ENCODE measurements around the gene WDR83. TPM values are rescaled to one million over a fixed set of nuclear protein-coding genes. Genes with fewer than 3 reads are reported as not detected.
"Not testable (repeated sequence)": the region's sequence is repeated elsewhere in the genome, so short reads cannot be mapped to it uniquely, and the experiment has no call there.

Gene WDR83
- total RNA-seq, 4 donors from 2014 or later: 7.1 to 10.2 (median 8.5) TPM

DNA sequence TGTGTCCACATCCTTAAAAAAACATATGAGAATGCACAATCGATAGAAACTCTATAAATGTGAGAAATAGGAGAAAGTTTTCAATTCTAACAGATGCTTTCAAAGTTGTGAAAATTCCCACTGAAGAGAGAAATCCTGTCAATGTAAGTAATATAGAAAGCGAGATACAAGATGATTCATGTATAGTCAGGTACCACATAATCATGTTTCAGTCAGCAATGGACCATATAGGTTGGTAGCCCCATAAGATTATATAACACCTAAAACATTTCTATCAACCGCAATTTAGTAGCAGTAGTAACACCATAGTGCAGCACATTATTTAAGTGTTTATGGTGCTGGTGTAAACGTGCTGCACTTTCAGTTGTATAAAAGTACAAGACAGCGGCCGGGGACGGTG is 37.4 kb upstream of the WDR83 start:
- ATAC-seq (ENCODE audit: low FRiP score) (no peak), DNase-seq (ENCODE audit: low spot score) (no peak)
- TF ChIP-seq CTCF (IDR thresholded peaks at IDR 0.05): no peak

GRCh38 chr19:12636631-12637030 is 30.0 kb upstream of the WDR83 start:
- ATAC-seq (ENCODE audit: low FRiP score) (no peak), DNase-seq (ENCODE audit: low spot score) (no peak)
- TF ChIP-seq CTCF (IDR thresholded peaks at IDR 0.05): no peak

DNA sequence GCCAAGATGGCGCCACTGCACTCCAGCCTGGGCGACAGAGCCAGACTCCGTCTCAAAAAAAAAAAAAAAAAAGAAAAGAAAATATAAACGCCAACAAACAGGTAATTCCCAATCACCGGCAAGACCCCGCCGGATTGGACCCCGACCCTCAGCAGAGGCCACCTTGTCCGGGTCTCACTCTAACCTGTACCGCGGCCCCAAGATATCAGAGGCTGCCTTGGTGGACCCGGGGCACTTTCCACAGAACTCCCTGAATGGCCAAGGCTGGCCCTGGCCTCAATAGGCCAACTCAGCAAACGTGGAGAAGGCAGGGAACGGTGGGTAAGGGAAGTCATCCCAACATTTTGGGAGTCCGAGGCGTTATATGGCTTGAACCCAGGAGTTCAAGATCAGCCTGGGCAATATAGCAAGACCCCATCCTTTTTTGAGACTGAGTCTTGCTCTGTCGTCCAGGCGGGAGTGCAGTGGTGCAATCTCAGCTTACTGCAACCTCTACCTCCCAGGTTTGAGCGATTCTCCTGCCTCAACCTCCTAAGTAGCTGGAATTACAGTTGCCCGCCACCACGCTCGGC is 27.9 kb upstream of the WDR83 start:
- DNase-seq (ENCODE audit: low spot score): no peak
- no peak for ATAC-seq (ENCODE audit: low FRiP score)
- TF ChIP-seq CTCF (IDR thresholded peaks at IDR 0.05): no peak

DNA sequence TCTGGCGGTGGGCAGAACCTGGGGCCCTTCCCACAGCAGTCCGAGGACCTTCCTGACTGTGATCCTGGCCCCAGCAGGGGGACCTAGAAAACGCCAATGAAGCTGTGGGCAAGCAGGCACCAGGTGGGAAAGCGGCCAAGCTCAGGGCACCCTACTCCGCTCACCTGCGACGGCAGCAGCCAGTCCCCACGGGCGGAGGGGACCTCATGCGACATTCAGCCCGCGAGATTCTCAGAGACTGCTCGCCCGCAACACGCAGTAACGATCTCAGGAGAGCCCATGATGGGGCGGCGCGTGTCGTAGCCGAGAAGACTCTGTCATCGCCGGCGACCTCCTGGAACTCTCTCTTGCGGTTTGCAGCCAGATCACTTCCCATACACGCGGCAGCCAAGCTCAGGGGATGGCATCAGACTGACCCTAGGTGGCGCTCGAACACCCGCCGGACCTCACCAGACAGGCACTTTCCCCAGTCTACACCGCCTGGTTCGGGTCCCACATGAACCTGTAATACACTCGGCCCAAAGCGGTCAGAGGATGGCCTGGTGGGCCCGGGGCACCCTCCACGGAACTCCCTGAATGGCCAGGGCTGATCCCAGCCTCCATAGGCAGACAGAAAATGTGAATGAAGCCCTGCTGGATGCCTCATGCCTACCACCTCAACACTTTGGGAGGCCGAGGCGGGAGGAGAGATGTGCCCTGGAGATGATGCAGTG is 26.6 kb upstream of the WDR83 start:
- ATAC-seq (ENCODE audit: low FRiP score): peak; percentile 95
- peak; percentile 66 for DNase-seq (ENCODE audit: low spot score)
- TF ChIP-seq CTCF (IDR thresholded peaks at IDR 0.05): peak in 2 of 3 donors; percentile 11 to 45

DNA sequence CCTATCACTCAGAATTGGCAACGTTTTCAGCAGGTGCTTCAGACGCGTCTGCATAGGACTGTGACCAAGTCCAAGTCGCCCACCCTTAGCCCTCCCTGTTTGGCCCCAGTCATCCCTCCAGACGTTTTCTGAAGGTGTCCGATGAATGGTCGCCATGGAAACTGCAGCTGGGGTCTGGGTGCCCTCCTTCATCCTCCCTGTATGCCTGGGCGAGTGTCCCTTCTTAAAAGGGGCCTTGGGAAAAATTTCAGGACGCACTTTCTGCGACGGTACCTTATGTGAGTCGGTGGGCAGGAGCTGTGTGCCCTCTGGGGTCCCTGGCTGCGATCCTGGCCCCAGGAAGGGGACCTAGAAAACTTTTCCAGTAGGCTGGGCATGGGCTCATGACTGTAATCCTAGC is 25.2 kb upstream of the WDR83 start:
- TF ChIP-seq CTCF (IDR thresholded peaks at IDR 0.05): no peak
- ATAC-seq (ENCODE audit: low FRiP score) (no peak), DNase-seq (ENCODE audit: low spot score) (no peak)

DNA sequence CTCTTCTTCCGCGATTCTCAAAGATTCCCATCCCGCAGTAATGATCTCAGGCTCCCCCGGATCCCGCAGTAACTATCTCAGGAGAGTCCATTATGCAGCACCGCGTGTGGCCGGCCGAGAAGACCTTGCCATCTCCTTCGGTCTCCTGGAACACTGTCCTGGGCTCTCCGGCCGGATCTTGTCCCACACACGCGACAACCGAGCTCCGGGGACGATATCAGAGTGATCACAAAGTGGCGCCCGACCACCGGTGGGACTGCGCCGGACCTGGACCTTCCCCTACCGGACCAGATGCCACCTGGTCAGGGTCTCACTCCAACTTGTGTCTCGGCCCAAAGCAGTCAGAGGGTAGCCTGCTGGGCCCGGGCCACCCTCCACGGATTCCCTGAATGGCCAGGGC is 24.1 kb upstream of the WDR83 start:
- ATAC-seq (ENCODE audit: low FRiP score) (no peak), DNase-seq (ENCODE audit: low spot score) (no peak)
- TF ChIP-seq CTCF (IDR thresholded peaks at IDR 0.05): no peak

DNA sequence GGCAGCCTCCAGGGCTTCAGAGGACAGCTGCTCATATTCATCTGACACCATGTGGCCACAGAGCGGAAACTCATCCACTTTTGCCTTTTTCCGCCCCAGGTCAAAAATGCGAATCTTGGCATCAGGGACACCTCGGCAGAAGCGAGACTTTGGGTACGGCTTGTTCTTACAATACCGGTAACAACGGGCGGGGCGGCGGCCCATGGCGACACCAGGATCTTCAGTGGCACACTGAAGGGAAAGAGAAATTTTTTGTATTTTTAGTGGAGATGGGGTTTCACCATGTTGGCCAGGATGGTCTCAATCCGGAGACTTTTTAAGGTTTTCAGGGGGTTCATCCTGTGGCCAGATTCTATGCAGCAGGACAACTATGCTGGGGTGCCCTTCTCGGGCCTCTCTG is 22.9 kb upstream of the WDR83 start:
- ATAC-seq (ENCODE audit: low FRiP score); DNase-seq (ENCODE audit: low spot score): not testable (repeated sequence)

Data from omental fat pad (tissue), 4 donors.